Body of pancreas (tissue), 4 donors: ENCODE data around the gene COL24A1.

Experiments
- CTCF ChIP-seq, 7 experiments: fragments of 450-650 bp in 4 of 7; fragments of 200-600 bp in 3 of 7; sonication (generic) in 3 of 7; IDR thresholded peaks; one replicate each; pipeline ENCODE4 v1.5.1; 2016 to 2019; ENCODE audit warnings: antibody characterized with exemption in 7 of 7
- POLR2A ChIP-seq, 3 donors: fragments of 450-650 bp; IDR thresholded peaks; one replicate each; pipeline ENCODE4 v1.6.1; 2016; ENCODE audit warnings: antibody characterized with exemption in 3 of 3, mild to moderate bottlenecking in 2 of 3

- TF ChIP-seq CTCF (IDR thresholded peaks at IDR 0.05) (no peak), POLR2A (IDR thresholded peaks at IDR 0.05) (no peak)
Observed at GRCh38 chr1:85824066-85824840, 332.3 kb downstream of the COL24A1 start.
